ENCODE data around the gene LRRC52.

Gene LRRC52, protein sequence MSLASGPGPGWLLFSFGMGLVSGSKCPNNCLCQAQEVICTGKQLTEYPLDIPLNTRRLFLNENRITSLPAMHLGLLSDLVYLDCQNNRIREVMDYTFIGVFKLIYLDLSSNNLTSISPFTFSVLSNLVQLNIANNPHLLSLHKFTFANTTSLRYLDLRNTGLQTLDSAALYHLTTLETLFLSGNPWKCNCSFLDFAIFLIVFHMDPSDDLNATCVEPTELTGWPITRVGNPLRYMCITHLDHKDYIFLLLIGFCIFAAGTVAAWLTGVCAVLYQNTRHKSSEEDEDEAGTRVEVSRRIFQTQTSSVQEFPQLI

DNA sequence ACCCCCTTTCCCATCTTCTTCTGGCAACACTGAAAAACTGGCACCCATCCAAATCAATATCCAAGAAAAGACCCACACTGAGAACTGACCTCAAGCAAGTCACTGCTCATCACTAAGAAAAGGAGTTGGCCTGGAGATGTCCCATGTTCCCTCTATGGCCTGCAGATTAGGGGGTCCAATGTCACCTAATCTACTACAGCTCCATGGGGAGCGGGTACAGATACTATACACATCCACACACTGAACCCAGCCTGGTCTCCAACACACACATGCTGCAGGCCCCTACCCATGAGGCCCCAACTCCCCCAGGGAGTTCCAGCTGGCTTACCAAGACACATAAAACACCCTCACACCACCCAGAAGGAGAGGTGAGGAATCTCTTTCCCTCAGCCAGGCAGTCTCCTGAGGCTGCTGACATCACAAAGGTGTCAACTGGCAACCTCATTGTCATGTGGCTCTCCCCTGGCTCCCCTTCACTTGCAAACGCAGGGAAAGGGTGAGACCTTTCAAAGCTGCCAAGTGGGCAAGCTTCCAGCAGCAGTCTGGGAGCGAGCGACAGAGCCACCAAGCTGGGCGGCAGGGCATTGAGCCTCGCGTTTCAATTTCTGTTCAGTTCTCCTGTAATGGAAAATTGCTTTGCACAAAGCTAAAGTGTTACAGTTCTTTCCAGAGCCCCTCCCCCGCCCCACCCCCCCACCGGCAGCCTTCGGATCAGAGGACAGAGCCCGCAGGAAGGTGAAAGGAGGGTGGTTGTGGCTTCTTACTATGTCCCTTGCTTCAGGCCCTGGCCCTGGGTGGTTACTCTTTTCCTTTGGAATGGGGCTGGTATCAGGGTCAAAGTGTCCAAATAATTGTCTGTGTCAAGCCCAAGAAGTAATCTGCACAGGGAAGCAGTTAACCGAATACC is at the start of gene LRRC52:
LRRC52 (plus strand) TSS at position 469 of the 907 bp plus-strand sequence; CDS start at position 766, 297 bp downstream.
- DNase-seq = no peak

DNA sequence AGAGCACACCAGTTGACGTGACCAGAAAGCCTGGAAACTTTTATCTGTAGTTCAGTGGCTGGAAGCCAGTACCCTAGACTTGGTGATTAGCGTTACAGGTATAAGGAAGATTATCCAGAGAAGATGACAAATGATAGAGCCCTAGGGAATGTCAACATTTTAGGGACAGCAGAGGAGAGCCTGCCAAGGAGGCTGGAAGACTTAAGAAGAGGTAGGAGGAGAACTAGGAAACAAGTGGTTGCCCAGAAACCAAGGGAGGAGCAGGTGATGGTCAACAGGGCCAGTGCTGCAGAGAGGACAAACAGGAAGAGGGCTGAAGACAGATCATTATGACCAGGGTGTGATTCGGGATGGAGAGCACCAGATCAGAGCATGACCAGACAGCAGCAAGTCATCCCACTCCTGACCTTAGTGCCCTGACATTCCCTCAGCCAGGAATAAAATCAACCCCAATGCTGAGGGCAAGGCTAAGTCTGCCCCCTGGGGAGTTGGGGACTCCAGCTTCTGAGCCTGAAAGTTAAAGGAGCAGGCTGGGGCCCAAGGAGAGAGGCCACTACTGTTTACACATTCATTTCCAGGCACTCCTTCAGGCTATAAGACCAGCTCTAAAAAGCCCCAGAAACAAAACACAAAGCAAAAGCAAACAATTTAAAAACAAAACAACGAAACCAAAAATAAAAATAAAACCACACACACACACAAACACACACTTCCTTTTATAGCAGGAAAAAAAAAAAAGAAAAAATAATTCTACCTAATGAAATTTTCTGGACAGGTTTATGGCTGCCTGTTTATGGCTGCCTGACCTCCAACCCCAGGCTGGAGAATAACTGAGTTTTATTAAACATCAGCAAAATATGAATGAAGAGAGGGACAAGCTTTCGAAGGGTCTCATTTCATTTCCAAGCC is 48.6 kb upstream of the LRRC52 start:
- no peak for DNase-seq

DNA sequence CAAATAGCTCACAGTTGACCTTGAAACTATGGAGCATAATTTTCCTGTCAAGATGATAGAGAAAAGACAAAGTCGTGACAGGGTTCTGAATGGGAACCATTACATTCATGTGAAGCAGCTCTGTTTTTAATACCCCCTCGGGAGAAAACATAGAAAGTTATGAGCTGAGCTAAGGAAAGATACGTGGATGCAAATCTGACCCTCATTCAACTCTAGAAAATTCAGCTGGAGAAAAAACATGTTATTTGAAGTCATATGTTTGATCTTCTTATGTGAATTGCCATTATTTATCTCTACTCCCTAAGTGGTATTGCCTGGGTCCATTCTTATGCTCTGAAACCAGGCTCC is 48.0 kb upstream of the LRRC52 start:
- DNase-seq = no peak

DNA sequence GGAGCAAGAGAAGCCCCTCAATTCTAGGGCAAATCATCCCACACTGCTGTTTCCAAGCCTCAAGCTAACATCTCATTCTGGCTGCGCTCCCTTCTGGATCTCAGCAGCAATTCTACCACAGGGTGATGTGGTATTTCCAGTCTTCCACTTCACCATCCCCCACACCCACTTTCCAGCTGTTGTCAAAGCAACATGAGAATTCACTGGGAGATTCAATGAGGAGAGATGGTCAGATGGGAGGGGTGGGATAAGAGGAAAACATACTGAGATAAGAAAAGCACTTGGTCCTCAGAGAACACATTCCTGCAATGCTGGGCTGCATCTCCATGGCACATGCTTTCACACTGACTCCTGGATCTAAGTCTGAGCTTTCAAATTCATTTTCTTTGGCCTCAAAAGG is 47.3 kb upstream of the LRRC52 start:
- DNase-seq = no peak

DNA sequence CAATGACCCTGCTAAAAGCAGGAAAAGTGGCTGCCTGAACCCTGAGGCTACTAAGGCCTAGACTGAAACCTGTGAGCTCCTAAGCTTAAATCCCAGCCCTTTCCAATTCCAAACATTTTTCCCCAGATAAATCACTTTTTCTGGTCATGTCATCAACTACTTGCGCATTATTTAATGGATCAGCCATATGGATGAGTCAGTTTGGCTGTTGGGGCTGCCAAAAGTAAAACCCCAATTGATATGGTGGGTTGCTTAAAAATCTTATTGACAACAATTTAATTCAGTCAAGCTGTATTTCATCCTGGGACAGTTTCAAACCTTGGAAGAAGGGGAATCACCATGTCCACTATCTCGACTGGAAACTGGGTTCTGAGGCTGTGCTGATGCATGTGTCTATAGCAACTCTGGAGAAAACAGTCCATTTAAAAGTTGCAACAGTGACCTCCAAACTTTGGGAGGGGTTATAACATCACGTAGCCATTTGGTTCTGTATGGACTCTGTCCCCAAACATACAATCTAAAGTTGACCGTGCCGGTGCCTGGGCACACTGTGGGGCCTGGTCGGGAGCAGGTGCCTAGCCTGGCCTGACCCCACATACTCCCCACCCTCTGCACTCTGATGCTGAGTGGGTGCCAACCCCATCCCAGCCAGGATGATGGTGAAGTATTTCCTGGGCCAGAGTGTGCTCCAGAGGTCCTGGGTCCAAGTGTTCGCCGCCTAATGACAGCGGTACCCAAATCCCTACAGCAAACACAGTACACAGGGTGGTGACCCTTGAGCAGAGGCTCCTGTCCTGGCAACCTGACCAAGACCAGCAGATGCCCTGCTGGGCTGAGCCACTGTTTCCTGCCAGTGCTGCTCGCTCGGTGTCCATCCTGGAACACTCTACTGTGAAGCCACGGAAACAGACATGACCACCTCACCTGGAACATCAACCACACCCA is 46.5 kb upstream of the LRRC52 start:
- DNase-seq = no peak

DNA sequence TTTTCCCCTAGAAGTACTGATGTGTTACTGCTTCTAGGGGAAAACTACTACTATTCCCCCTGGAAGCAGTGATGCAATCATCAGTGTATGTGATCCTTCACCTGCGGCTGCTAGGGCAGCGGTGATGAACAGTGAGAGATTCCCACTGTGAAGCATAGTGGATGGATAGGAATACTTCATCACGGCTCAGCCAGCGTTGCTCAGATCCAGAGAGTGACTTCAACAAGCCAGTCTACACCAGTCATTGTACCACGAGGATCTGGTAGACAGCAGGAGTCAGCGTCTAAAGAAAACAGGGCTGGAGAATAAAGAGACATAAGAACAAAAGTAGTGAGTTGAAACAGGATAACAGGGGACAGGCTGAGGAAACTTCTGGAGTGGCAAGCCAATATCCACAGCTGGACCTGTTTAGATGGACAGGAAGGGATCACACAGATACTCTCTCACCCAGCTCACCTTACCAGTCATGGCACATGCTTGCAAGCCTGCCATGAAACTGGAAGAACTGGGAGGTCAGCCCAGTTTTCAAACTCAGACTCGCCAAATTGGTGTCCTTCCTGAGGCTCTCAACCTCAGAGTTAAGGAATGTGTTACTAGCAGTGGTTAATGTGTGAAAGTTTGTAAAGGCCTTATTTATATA is 42.4 kb upstream of the LRRC52 start:
- DNase-seq = no peak

DNA sequence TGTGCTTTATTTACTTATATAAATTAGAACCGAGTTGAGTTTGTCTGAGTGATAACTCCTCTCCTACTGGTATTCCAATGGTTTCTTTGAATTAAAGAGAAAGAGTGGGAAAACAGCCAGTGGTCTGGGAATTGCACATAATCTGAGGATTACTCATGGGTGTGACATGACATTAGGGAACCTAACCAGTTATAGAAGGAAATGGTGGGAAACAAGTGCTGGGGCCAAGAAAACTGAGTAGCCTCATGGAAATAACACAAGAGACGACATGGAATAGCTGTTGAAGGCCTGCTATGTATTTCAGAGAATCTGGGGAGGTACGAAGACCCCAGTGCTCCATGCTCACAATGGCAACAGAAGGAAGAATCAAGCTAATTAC is 41.8 kb upstream of the LRRC52 start:
- DNase-seq = no peak

DNA sequence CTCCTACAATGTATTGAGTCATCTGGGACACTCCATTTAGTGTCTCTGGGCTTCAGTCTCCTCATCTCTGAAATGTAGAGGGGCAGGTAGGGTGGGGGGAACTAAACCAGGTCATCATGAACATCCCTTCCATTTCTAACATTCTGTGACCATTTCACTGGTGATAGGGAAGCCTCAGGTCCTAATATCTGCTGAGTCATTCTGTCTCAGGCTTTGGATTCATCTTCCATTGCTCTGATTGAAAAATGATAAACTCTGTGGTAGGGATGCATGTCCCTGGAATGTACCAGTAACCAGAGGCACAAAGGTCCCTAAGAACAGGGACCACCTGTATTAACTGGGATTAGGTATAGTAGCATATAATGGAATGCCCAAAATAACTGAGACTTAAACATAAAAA is 36.2 kb upstream of the LRRC52 start:
- DNase-seq = no peak

DNA sequence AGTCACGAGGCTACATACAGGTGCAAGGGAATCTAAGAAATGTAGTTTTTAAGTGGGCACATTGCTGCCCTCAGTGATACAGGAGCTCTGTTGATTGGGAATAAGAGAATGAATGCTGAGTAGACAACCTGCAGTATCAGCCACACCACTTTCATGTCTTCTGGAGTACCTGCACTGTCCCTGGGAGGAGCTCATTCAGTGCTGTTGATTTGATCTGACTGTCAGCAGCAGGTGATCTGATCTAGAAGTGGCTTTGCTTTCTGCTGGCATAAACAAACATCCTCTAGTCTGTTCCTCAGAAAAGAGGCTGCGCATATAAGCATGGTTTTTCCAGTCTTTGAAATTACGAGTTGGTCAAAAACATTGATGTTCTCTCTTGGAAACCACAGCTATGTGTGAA is 35.5 kb upstream of the LRRC52 start:
- no peak for DNase-seq

DNA sequence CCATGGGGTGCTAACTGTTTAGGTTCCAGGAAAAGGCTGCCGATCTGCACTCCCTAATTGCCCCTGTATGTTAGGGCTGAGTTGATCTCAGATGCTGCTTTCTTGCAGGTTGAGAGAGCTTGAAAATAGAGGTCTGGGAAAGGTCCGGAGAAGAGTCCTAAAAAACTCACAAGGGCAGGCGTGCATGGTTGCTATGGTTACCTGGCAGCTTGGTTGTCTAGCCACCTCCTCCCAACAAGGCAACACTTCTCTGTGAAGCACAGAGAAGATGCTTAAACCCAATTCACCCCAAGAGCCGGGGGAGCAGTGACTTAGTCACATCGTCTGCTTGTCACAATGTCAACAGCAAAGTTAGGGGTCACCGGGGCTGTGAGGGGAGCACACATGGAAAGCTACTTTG is 31.0 kb upstream of the LRRC52 start:
- DNase-seq = no peak

DNA sequence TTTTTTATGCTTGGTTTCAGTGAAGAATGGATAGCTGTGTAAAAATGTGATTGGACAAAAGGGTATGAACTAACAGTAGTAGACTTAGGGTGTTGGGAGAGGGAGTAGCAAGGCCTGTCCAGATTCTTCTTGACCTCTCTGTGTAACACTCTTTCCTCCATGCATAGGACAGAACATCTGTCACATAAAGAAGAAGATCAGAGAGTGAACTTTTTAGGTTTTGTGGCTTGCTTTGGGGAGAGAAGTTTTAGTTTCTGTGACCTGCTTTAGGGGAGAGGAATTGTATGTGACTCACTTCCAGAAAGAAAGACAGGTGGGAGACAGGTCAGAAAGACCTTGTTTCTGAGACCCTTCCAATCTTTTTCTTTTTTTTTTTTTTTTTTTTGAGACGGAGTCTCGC is 27.3 kb upstream of the LRRC52 start:
- no peak for DNase-seq

DNA sequence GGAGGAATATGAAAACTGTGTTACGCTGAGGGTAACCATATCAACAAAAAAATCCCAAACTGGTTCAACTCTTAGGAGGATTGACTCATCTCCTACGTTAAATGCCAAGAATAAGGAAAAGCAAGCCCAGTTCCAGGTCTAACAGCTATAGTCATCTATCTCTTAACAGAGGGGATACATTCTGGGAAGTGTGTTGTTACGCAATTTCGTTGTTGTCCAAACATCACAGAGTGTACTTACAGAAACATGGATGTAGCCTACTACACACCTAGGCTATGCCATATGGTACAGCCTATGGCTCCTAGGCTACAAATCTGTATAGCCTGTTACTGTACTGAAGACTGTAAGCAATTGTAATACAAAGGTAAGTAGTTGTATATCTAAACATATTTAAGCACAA is 23.2 kb upstream of the LRRC52 start:
- DNase-seq = no peak

DNA sequence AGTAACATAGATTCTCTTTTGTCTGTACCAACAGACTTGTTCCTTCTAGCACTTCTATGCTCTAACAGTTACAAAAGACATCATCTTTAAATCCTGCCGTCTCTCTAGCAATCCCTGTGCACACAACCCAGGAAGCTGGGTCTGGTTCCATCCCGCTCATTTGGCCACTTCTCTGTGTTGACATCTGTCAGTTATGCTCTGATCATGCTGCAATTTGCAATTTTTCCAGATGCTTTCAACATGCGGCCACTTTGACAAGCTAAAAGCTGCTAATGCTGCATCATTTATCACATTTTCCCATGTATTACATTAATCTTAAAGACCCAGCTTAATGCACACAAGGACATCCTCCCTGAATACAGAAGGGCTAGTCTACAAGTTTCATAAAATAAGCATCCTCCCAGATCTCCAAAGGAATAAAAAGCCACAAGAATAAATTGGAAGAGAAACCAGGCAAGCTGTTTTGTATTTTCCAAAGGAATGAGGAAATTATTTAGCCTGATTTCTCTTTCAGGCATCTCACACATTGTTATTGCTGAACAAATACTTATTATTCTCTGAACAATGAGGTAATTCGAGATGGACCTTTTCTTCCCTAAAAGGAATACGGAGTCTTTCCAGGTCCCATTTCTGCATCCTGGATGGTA is 19.0 kb upstream of the LRRC52 start:
- DNase-seq = no peak

DNA sequence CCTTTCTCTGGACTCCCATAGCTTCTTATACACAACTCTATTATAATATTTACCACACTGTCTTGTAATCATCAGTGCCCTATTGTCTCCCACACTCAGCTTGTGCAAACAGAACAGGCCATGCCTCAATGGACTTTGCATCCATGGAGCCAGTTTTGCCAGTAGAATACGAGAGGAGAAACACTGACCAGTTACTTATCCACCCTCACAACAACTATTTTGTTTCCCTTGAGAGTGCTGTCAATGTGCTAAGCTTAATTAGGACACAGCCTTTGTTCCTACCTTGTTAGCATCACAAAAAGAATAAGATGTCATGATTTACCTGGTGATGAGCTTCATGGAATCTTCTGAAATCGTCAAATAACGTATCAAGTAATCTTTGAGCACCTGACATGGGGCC is 18.1 kb upstream of the LRRC52 start:
- no peak for DNase-seq

DNA sequence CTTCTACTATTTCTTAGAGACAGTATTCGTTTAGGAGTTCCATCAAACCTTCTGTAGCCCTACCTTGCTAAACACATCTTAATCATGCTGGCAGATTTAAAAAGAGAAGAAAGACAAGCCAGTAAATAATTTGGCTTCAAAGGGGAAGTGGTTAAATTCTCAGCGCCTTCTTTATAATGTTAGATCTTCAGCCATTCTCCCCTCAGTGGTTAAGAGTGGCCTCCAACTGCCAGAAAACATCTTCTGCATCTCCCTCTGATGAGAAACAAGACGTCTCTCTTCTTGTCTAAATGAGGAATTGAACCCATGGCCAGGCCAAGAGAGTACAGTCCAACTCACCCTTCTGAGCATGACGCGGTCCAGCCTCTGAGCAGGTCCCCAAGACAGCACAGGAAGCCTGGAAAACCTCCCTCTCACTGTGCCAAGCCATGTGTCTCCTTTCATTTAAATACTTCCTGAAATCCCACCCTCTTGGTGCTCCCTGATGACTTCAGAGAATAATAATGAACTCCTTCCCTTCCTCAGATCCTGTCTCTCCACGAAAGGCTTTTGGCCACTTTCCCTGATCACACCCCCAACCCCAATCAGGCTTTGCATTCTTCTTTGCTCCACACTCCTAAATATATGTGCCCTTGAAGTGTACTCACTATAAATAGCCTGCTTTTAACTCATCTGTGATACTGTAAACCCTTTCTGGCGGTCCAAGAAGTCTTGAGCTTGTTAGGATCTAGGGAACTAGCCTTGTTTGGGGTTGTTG is 16.4 kb upstream of the LRRC52 start:
- DNase-seq = no peak

DNA sequence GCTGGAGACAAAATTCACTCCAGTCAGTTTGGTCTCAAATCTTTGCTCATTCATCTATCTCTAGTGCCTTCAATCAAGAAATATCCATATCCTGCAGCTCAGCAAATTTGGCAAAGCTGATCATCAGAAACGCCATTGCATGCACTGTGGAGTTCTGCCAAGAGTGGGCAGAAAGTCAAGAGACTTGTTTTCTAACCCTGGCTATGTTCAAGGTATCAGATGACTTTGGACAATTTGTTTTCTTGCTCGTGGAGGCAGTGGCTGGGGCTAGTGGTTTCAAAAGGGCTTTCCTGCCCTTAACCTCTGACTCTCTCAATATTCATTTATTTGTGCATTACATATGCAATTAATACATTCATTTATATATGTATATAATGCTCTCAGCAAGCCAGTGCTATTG is 12.8 kb upstream of the LRRC52 start:
- DNase-seq = no peak

DNA sequence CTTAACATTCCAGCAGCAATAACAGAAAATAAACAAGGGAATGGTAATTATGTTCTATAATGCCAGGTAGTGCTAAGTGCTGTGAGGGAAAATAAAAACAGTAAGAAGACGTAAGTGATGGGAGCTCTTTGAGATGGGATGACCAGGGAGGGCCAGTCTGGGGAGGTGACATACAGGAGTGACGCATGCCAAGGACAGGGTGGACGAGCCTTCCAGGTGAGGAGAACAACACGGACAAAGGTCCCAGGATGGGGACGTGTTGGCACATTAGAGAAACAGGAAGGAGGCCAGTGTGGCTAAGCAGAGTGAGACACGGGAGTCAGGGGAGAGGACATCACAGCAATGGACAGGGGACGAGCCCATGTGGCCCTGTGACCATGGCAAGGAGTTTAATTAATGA is 11.7 kb upstream of the LRRC52 start:
- DNase-seq = no peak

DNA sequence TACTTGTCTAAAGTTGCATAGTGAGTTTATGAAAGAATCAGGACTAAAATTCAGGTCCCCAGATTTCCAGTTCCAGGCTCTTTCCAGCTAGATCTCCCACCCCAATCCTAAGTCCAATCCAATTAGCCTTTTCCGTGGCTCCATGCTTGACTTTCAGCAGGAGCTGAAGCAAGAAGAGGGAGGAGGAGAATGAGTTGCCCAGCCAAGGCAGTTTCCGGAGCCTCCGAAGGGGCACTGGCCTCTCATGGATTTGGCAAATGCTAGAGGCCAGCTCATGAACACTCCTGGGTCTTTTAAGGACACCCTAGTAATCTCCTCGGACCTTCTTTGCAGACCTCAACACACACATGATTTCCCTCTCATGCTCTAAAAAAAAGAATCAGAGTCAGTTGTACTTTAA is 10.5 kb upstream of the LRRC52 start:
- DNase-seq = no peak

DNA sequence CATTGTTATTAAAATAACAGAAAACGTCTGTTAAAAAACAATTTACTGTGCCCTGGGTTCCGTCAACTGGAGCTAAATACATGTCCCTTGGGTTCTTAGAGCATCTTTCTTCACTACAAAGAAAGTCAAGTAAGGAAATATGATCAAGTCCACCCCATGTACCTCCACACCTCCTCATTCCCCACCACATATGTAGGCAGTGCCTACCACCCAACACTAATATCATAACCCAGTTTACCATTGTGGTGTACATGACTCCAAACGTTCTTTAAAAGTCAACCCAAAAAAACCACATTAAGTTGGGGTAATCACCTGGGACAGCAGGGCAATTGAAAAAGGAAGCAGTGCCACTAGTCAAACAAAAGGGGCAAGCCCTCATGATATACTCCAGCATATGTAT is 7.8 kb upstream of the LRRC52 start:
- no peak for DNase-seq

DNA sequence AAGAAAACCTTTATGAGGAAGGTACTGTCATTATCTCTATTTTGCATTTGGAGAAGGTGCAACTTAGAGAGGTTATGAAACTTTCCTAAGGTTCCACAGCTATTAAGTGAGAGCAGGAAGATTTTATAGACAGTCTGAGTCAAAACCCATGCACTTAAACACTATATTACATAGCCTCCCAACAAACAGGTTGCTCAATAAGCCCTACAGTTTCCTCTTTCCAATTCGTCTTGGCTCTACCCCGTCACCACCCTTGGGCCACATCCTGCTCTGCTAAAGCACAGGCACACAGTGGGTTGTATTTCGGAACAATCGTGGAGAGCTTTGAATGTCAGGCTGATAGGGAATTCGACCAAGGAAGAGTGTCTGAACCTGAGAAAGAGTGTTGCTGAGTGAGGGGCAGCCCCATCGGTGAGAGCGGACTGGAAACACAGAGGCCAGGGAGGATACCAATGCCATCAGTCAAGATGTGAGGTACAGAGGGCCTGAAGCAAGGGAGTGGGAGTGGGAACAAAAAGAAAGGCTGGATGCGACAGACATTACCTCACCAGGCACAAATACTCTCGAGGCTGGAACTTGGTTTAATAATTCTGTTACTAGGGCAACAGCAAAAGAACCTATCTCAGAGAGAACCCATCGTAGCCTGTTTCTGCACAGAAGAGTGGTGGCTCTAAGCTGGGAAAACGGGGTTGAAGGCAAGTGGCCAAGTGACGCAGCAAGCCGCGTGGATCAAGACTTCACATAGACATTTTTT is 6.3 kb upstream of the LRRC52 start:
- no peak for DNase-seq
